Measurements from ENCODE around the gene C2CD4C. TPM values are rescaled to one million over a fixed set of nuclear protein-coding genes. Genes with fewer than 3 reads are reported as not detected.

The C2CD4C gene
- total RNA-seq, 1 experiment from 2014 or later = 7.1 TPM

- H3K79me2 ChIP-seq (ENCODE audit: insufficient read depth, low read length) = no peaks in the 10 kb centered on the region
- intact Hi-C loops (cut with micrococcal nuclease) = no loop called here
- H3K4me3 ChIP-seq (replicated peaks in 1 of 2; ENCODE audit: low read depth in 1 of 2, low read length in 2 of 2) = no peak overlapping the region
- ChIA-PET CTCF (no interaction called here), POLR2A (no interaction called here), RAD21 (ENCODE audit: low non-redundant PET in 1 of 2, low total read pairs in 2 of 2, uncharacterized antibody in 2 of 2, unreplicated experiment in 2 of 2) (no interaction called here)
- H3K4me1 ChIP-seq (ENCODE audit: control insufficient read depth in 1 of 2, insufficient read depth in 2 of 2, low read length in 2 of 2) = no peaks in the 10 kb centered on the region
- H3K27me3 ChIP-seq (ENCODE audit: insufficient read depth, low read length) = no peaks in the 10 kb centered on the region
- BruUV-seq (replicated peaks) = no TSS peak
- H2AFZ ChIP-seq (ENCODE audit: low read depth, low read length, poor library complexity, severe bottlenecking) = no peak overlapping the region
- no peaks in the 10 kb centered on the region for H3K36me3 ChIP-seq (ENCODE audit: control insufficient read depth in 1 of 2, insufficient read depth in 2 of 2, low read length in 2 of 2)
- H3K4me2 ChIP-seq (ENCODE audit: low read length) = no peak overlapping the region
- no peak overlapping the region for H3K9ac ChIP-seq (ENCODE audit: low read length)
- DNase-seq (ENCODE audit: low read depth, low spot score) (no peak), ATAC-seq (no peak)
- no peaks in the 10 kb centered on the region for H3K9me2 ChIP-seq (ENCODE audit: insufficient read depth)
- no peak overlapping the region for H3K27ac ChIP-seq (ENCODE audit: low read depth, low read length)
- H4K20me1 ChIP-seq (ENCODE audit: insufficient read depth) = no peaks in the 10 kb centered on the region
- H3K9me3 ChIP-seq (ENCODE audit: control insufficient read depth in 1 of 2, insufficient read depth in 1 of 2, low read depth in 1 of 2, low read length in 2 of 2) = peaks cover 0 to 8% of the 10 kb centered on the region in 2 experiments; a peak in 2 of 4 replicates
- no peak for TF ChIP-seq POLR2AphosphoS5 (IDR thresholded peaks at IDR 0.05; ENCODE audit: low read depth, low read length)
- no peak for TF ChIP-seq EGR1 (IDR thresholded peaks at IDR 0.05; ENCODE audit: low read depth)
- TF ChIP-seq, protein P1, sequence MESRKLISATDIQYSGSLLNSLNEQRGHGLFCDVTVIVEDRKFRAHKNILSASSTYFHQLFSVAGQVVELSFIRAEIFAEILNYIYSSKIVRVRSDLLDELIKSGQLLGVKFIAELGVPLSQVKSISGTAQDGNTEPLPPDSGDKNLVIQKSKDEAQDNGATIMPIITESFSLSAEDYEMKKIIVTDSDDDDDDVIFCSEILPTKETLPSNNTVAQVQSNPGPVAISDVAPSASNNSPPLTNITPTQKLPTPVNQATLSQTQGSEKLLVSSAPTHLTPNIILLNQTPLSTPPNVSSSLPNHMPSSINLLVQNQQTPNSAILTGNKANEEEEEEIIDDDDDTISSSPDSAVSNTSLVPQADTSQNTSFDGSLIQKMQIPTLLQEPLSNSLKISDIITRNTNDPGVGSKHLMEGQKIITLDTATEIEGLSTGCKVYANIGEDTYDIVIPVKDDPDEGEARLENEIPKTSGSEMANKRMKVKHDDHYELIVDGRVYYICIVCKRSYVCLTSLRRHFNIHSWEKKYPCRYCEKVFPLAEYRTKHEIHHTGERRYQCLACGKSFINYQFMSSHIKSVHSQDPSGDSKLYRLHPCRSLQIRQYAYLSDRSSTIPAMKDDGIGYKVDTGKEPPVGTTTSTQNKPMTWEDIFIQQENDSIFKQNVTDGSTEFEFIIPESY (IDR thresholded peaks at IDR 0.05; ENCODE audit: extremely low read depth, insufficient replicate concordance, low read length) = no peak
- no peak for TF ChIP-seq ZFX (IDR thresholded peaks at IDR 0.05)
- no peak for TF ChIP-seq CEBPB (IDR thresholded peaks at IDR 0.05; ENCODE audit: low read depth)
- TF ChIP-seq SIN3A (IDR thresholded peaks at IDR 0.05; ENCODE audit: low read depth) = no peak
- no peak for TF ChIP-seq RAD21 (IDR thresholded peaks at IDR 0.05; ENCODE audit: low read depth)
- no peak for TF ChIP-seq FOSL1 (IDR thresholded peaks at IDR 0.05; ENCODE audit: low read depth)
- no peak for TF ChIP-seq EZH2 (IDR thresholded peaks at IDR 0.05)
- no peak for TF ChIP-seq SP1 (IDR thresholded peaks at IDR 0.05; ENCODE audit: low read depth)
- no peak for TF ChIP-seq YY1 (IDR thresholded peaks at IDR 0.05; ENCODE audit: extremely low read depth, insufficient replicate concordance, low read depth, low read length)
- TF ChIP-seq CBX3 (IDR thresholded peaks at IDR 0.05; ENCODE audit: low read depth) = no peak
- TF ChIP-seq, protein P2, sequence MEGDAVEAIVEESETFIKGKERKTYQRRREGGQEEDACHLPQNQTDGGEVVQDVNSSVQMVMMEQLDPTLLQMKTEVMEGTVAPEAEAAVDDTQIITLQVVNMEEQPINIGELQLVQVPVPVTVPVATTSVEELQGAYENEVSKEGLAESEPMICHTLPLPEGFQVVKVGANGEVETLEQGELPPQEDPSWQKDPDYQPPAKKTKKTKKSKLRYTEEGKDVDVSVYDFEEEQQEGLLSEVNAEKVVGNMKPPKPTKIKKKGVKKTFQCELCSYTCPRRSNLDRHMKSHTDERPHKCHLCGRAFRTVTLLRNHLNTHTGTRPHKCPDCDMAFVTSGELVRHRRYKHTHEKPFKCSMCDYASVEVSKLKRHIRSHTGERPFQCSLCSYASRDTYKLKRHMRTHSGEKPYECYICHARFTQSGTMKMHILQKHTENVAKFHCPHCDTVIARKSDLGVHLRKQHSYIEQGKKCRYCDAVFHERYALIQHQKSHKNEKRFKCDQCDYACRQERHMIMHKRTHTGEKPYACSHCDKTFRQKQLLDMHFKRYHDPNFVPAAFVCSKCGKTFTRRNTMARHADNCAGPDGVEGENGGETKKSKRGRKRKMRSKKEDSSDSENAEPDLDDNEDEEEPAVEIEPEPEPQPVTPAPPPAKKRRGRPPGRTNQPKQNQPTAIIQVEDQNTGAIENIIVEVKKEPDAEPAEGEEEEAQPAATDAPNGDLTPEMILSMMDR (IDR thresholded peaks at IDR 0.05 in 2 of 3, conservative IDR thresholded peaks at IDR 0.05 in 1 of 3; ENCODE audit: borderline replicate concordance in 1 of 3, insufficient read depth in 1 of 3, low read depth in 2 of 3, low read length in 2 of 3) = no peak
- no peak for TF ChIP-seq POLR2A (IDR thresholded peaks at IDR 0.05; ENCODE audit: borderline replicate concordance, extremely low read depth, insufficient read depth, insufficient read length)
- TF ChIP-seq, protein P3, sequence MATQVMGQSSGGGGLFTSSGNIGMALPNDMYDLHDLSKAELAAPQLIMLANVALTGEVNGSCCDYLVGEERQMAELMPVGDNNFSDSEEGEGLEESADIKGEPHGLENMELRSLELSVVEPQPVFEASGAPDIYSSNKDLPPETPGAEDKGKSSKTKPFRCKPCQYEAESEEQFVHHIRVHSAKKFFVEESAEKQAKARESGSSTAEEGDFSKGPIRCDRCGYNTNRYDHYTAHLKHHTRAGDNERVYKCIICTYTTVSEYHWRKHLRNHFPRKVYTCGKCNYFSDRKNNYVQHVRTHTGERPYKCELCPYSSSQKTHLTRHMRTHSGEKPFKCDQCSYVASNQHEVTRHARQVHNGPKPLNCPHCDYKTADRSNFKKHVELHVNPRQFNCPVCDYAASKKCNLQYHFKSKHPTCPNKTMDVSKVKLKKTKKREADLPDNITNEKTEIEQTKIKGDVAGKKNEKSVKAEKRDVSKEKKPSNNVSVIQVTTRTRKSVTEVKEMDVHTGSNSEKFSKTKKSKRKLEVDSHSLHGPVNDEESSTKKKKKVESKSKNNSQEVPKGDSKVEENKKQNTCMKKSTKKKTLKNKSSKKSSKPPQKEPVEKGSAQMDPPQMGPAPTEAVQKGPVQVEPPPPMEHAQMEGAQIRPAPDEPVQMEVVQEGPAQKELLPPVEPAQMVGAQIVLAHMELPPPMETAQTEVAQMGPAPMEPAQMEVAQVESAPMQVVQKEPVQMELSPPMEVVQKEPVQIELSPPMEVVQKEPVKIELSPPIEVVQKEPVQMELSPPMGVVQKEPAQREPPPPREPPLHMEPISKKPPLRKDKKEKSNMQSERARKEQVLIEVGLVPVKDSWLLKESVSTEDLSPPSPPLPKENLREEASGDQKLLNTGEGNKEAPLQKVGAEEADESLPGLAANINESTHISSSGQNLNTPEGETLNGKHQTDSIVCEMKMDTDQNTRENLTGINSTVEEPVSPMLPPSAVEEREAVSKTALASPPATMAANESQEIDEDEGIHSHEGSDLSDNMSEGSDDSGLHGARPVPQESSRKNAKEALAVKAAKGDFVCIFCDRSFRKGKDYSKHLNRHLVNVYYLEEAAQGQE (IDR thresholded peaks at IDR 0.05; ENCODE audit: low read depth) = no peak
- no peak for TF ChIP-seq ATF3 (IDR thresholded peaks at IDR 0.05)
- TF ChIP-seq SRF (IDR thresholded peaks at IDR 0.05; ENCODE audit: low read depth) = no peak
- TF ChIP-seq JUND (IDR thresholded peaks at IDR 0.05) = no peak
- no peak for TF ChIP-seq TCF7L2 (IDR thresholded peaks at IDR 0.05; ENCODE audit: borderline replicate concordance, extremely low read depth, insufficient read depth, insufficient read length)
- TF ChIP-seq EZH2phosphoT487 (IDR thresholded peaks at IDR 0.05; ENCODE audit: borderline replicate concordance) = no peak
These were observed 41.0 kb upstream of the C2CD4C start for GRCh38 chr19:449916-450315.

Data from HCT116 (cell line).